ENCODE data around the gene AMOTL1.

The AMOTL1 gene

DNA sequence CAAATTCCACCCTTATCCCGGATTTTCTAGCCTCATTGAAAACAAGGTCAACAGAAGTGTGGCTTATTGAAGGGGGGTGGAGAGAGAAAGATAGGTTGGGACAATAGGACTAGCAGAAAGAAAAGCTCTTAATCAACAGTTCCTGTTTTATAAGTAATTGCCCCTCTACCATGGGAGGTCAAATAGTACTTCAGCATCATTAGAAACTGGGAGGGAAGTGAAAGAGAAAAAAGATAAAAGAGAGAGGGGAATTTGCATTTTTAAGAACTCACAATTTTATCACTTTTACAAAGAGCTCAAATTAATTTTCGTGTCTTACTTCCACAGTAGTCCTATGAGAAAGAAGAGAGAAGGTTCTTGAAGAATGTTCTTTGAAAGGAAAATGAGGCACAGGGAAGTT lies 89.2 kb downstream of the AMOTL1 start:
- in situ Hi-C loops (cut with MboI; ENCODE audit: low pct_unique_long_range_greater_than_20kb, low sequenced_read_pairs, unreplicated experiment), result no loop called here

DNA sequence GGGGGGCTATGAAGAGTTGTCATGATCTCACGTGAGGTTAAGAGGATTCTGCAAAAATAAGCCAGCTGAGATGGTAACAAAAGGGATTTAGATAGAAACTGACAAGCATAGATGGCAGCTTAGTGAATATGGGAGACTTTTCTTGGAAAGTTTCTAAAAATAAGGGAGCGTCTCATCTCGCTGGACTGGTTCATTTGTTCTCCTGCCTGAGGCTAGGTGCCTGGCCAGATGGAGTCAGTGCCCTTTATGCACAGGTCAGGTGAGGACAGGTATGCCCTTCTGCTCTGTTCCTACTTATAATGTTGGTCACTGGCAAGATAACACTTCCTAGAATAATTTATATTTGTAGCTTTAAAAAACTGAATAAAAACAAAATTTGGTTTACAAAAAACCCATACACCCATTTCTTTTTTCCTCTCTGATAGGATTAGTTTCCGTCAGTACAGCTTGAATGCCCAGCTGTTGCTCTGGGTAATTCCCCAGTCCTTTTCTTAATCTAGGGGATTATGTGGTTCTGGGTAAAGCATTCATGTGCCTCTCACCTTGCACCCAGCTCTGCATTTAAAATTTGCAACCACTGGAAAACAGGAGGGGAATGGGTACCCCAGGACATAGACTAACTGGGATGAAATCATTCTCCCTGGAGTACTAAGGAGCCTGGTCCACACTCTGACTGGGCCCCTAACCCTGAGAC lies 90.0 kb downstream of the AMOTL1 start:
- TF ChIP-seq, protein P1, sequence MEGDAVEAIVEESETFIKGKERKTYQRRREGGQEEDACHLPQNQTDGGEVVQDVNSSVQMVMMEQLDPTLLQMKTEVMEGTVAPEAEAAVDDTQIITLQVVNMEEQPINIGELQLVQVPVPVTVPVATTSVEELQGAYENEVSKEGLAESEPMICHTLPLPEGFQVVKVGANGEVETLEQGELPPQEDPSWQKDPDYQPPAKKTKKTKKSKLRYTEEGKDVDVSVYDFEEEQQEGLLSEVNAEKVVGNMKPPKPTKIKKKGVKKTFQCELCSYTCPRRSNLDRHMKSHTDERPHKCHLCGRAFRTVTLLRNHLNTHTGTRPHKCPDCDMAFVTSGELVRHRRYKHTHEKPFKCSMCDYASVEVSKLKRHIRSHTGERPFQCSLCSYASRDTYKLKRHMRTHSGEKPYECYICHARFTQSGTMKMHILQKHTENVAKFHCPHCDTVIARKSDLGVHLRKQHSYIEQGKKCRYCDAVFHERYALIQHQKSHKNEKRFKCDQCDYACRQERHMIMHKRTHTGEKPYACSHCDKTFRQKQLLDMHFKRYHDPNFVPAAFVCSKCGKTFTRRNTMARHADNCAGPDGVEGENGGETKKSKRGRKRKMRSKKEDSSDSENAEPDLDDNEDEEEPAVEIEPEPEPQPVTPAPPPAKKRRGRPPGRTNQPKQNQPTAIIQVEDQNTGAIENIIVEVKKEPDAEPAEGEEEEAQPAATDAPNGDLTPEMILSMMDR (IDR thresholded peaks at IDR 0.05; ENCODE audit: extremely low read depth, insufficient read depth, missing control alignments), result no peak
- no peak for DNase-seq (ENCODE audit: low spot score)
- in situ Hi-C loops (cut with MboI; ENCODE audit: low pct_unique_long_range_greater_than_20kb, low sequenced_read_pairs, unreplicated experiment), result no loop called here

More for the DNA sequence above, 89.2 kb downstream of the AMOTL1 start:
- no peak for DNase-seq (ENCODE audit: low spot score)
- TF ChIP-seq, protein P1 (IDR thresholded peaks at IDR 0.05; ENCODE audit: extremely low read depth, insufficient read depth, missing control alignments), result no peak

DNA sequence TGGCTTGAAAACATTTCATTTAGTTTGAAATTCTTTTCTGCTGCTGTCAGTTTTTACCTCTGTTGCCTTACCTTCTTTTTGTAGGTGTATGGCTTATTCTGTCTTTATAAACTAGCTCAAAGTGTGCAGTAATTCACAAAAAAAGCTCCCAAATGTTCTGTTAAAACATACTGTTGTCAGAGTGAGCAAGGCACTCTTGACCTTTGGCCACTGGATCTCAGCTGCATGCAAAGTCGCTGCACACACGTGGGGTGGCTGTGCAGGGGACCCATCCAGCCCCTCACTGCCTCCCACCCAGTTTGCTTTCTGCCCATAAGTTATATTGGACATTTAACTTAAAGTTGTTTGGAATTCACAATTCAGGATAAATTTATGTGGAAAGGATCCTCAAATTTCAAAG lies 92.2 kb downstream of the AMOTL1 start:
- in situ Hi-C loops (cut with MboI; ENCODE audit: low pct_unique_long_range_greater_than_20kb, low sequenced_read_pairs, unreplicated experiment), result no loop called here
- TF ChIP-seq, protein P1 (IDR thresholded peaks at IDR 0.05; ENCODE audit: extremely low read depth, insufficient read depth, missing control alignments), result no peak
- DNase-seq (ENCODE audit: low spot score), result no peak

DNA sequence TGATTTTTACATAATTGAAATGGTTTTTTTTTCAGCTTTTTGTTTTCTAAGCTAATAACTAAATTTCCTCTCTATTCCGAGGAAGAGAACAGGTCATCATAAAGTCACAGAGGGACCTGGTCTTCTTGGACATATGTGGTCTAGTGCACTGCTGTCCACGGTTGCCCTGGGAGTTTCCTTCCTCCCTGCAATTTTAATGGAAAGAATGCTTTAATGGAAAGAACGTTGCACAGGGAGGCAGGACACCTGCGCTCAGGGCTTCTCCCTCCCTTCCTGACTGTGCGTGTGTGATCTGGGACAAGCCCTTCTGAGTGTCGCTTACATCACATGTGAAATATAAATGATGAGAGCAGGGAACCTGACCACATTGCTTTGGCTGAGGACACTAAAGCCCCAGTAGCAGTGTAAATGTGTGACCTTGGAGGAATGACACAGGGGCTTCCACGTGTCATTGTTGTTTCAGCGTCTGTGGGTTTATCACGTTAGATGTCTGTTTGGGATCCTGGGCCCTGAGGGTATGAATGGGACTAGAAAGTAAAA lies 93.2 kb downstream of the AMOTL1 start:
- in situ Hi-C loops (cut with MboI; ENCODE audit: low pct_unique_long_range_greater_than_20kb, low sequenced_read_pairs, unreplicated experiment), result no loop called here
- DNase-seq (ENCODE audit: low spot score), result no peak
- TF ChIP-seq, protein P1 (IDR thresholded peaks at IDR 0.05; ENCODE audit: extremely low read depth, insufficient read depth, missing control alignments), result no peak

DNA sequence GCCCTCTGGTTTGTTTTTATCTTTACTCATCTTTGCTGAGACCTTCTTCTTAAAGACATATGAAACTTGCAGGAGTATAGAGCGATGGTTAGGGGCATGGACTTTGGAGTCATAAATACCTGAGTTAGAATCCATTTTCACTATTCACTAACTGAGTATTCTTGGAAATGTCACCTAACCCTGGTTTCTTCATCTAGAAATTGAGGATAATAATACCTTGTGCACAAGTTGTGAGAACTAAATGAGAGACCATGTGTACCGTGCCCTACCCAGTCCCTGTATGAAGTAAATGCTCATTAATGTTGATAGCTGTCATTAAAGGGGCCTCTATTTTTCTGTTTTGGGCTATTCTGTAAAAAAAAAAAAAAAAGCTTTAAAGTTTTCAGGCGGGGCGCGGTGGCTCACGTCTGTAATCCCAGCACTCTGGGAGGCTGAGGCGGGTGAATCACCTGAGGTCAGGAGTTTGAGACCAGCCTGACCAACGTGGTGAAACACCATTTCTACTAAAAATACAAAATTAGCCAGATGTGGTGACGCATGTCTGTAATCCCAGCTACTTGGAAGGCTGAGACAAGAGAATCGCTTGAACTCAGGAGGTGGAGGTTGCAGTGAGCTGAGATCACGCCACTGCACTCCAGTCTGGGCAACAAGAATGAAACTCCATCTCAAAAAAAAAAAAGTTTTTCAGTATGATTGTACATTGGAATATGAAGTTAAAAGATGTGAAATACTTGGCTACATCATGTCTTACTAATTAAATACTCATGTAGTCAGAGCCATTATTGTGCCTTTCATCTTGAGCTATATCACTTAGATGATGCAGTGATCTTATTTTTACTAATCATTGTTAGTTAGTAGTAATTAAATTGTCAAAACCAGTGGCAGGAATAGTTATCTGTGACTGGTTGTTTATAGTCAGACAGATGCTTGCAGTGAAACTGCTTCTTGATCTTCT lies 95.0 kb downstream of the AMOTL1 start:
- TF ChIP-seq, protein P1 (IDR thresholded peaks at IDR 0.05; ENCODE audit: extremely low read depth, insufficient read depth, missing control alignments), result no peak
- in situ Hi-C loops (cut with MboI; ENCODE audit: low pct_unique_long_range_greater_than_20kb, low sequenced_read_pairs, unreplicated experiment), result no loop called here
- DNase-seq (ENCODE audit: low spot score), result no peak

DNA sequence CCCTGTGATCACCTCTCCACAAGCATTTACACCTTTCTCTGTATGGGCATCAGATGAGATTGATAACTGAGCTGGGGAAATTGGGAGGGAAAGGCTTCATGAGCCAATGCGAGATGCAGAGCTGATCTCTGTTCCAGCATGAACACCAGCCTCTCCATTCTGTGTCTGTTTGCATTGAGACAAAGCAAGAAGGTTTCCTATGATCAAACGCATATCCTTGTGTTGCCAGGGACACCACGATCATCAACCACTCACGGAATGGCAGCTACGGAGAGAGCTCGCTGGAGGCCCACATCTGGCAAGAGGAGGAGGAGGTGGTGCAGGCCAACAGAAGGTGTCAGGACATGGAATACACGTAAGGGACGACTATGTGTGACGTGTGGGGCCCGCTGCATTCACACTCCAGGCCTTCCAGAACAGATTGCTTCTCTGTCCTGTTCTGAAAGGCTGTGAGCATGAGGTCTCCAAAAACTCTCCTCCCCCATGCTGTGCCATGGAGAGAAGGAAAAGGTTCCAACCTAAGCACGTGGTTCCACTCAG lies 96.4 kb downstream of the AMOTL1 start:
- DNase-seq (ENCODE audit: low spot score), result no peak
- TF ChIP-seq, protein P1 (IDR thresholded peaks at IDR 0.05; ENCODE audit: extremely low read depth, insufficient read depth, missing control alignments), result no peak
- in situ Hi-C loops (cut with MboI; ENCODE audit: low pct_unique_long_range_greater_than_20kb, low sequenced_read_pairs, unreplicated experiment), result no loop called here
